Measurements from ENCODE around the gene C5orf46.
"Not testable (repeated sequence)": the region's sequence is repeated elsewhere in the genome, so short reads cannot be mapped to it uniquely, and the experiment has no call there.

C5orf46 gene

GRCh38 chr5:147906326-147907095 is at the start of gene C5orf46:
TSS of gene C5orf46 (minus strand) at chr5:147906538. CDS start at chr5:147906501, 37 bp downstream.
- H3K36me3 ChIP-seq (ENCODE audit: control insufficient read depth, insufficient read depth, low read length), result no peaks in the 10 kb centered on the region
- H3K4me3 ChIP-seq (replicated peaks; ENCODE audit: low read depth, low read length), result no peak within 1 kb of the TSS
- no peak for DNase-seq (ENCODE audit: extremely low read depth, insufficient read length)
- TF ChIP-seq CTCF (IDR thresholded peaks at IDR 0.05; ENCODE audit: insufficient read depth, low read length, poor library complexity, severe bottlenecking), result no peak
- H3K27me3 ChIP-seq (replicated peaks; ENCODE audit: control insufficient read depth, insufficient read depth, low read length), result no peaks in the 10 kb centered on the region

- Histone ChIP-seq H3K4me3 (replicated peaks; ENCODE audit: low read depth, low read length) (no peak overlapping the region), H3K36me3 (ENCODE audit: control insufficient read depth, insufficient read depth, low read length) (no peaks in the 10 kb centered on the region), H3K27me3 (replicated peaks; ENCODE audit: control insufficient read depth, insufficient read depth, low read length) (no peaks in the 10 kb centered on the region)
- TF ChIP-seq CTCF (IDR thresholded peaks at IDR 0.05; ENCODE audit: insufficient read depth, low read length, poor library complexity, severe bottlenecking), result no peak
- no peak for DNase-seq (ENCODE audit: extremely low read depth, insufficient read length)
These were observed 48.6 kb upstream of the C5orf46 start for GRCh38 chr5:147954971-147955370.

- peak; percentile 2 for DNase-seq (ENCODE audit: extremely low read depth, insufficient read length)
These were observed 43.6 kb upstream of the C5orf46 start for GRCh38 chr5:147949711-147950573.

GRCh38 chr5:147946658-147947274 is 40.4 kb upstream of the C5orf46 start:
- not testable (repeated sequence) for H3K27me3 ChIP-seq (replicated peaks; ENCODE audit: control insufficient read depth, insufficient read depth, low read length); H3K4me3 ChIP-seq (replicated peaks; ENCODE audit: low read depth, low read length); H3K36me3 ChIP-seq (ENCODE audit: control insufficient read depth, insufficient read depth, low read length); DNase-seq (ENCODE audit: extremely low read depth, insufficient read length)

More at GRCh38 chr5:147949711-147950573, 43.6 kb upstream of the C5orf46 start:
- peak; percentile 55 for TF ChIP-seq CTCF (IDR thresholded peaks at IDR 0.05; ENCODE audit: insufficient read depth, low read length, poor library complexity, severe bottlenecking)
- Histone ChIP-seq H3K36me3 (ENCODE audit: control insufficient read depth, insufficient read depth, low read length) (no peaks in the 10 kb centered on the region), H3K4me3 (replicated peaks; ENCODE audit: low read depth, low read length) (no peak overlapping the region), H3K27me3 (replicated peaks; ENCODE audit: control insufficient read depth, insufficient read depth, low read length) (no peaks in the 10 kb centered on the region)

GRCh38 chr5:147939431-147940114 is 33.2 kb upstream of the C5orf46 start:
- no peaks in the 10 kb centered on the region for H3K27me3 ChIP-seq (replicated peaks; ENCODE audit: control insufficient read depth, insufficient read depth, low read length)
- no peak for DNase-seq (ENCODE audit: extremely low read depth, insufficient read length)
- H3K36me3 ChIP-seq (ENCODE audit: control insufficient read depth, insufficient read depth, low read length), result no peaks in the 10 kb centered on the region
- no peak for TF ChIP-seq CTCF (IDR thresholded peaks at IDR 0.05; ENCODE audit: insufficient read depth, low read length, poor library complexity, severe bottlenecking)
- no peak overlapping the region for H3K4me3 ChIP-seq (replicated peaks; ENCODE audit: low read depth, low read length)

All from GM06990 (cell line).